Progenitor cell of endocrine pancreas (in vitro differentiated cells): ENCODE results near the gene VRTN. TPM values are rescaled to one million over a fixed set of nuclear protein-coding genes. Genes with fewer than 3 reads are reported as not detected.

ENCODE experiments used
- DNase-seq: peaks from one replicate; pipeline ENCODE4 v3.0.0; 2021; ENCODE audit warnings: low spot score; ENCODE audit not compliant: unreplicated experiment
- H3K27ac Mint-ChIP-seq: 2 replicates; pipeline ENCODE4 v1.8.0; 2021; ENCODE audit warnings: mild to moderate bottlenecking, moderate library complexity, mixed read lengths
- H3K27me3 Mint-ChIP-seq: 2 replicates; pipeline ENCODE4 v1.8.0; 2021; ENCODE audit warnings: mixed read lengths
- H3K36me3 Mint-ChIP-seq: 2 replicates; pipeline ENCODE4 v1.8.0; 2022; ENCODE audit warnings: mixed read lengths; ENCODE audit not compliant: insufficient read depth
- H3K4me1 Mint-ChIP-seq: 2 replicates; pipeline ENCODE4 v1.8.0; 2021; ENCODE audit warnings: low read depth, mixed read lengths
- H3K4me3 Mint-ChIP-seq: 2 replicates; pipeline ENCODE4 v1.8.0; 2021; ENCODE audit warnings: low read depth, mild to moderate bottlenecking, moderate library complexity, mixed read lengths
- H3K9me3 Mint-ChIP-seq: 2 replicates; pipeline ENCODE4 v1.8.0; 2021; ENCODE audit warnings: low read depth, mixed read lengths
- CTCF ChIP-seq: fragments of 200-600 bp; sonication (generic); IDR thresholded peaks from one replicate; pipeline ENCODE4 v1.5.0; 2021; ENCODE audit warnings: antibody characterized with exemption, mild to moderate bottlenecking; ENCODE audit not compliant: unreplicated experiment
- total RNA-seq: library from RNA; stranded (reverse); gene quantifications from 2 replicates; pipeline ENCODE4 v1.2.1, GENCODE V29; 2021

VRTN gene
- total RNA-seq, 1 donor from 2014 or later = 1.5 TPM

DNA sequence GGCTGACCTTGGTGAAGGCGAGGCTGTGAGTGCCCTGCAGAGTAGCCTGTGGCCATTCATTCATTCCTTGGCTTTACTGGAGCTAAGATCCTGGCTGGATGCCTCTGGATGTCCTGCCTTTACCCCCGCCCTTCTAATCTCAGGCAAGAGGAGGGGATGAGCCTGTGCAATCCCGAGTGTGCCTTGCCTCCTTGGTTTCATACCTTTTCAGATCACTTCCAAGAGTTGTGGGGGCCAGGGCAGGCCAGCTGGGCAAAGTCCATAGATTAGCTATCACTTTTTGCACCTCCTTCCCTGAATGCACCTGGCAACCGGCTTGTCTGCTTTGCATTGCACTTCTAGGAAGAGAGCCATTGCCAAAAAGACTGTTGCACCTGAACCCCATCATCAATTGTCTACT, 1.5 kb downstream of the VRTN start:
- Mint-ChIP-seq H3K4me3 (peak overlapping the region; percentile 54), H3K4me1 (peaks cover 26% of the 10 kb centered on the region), H3K9me3 (no peaks in the 10 kb centered on the region), H3K27me3 (no peaks in the 10 kb centered on the region), H3K27ac (peak overlapping the region; percentile 74), H3K36me3 (no peaks in the 10 kb centered on the region)
- TF ChIP-seq CTCF = no peak
- no peak for DNase-seq

DNA sequence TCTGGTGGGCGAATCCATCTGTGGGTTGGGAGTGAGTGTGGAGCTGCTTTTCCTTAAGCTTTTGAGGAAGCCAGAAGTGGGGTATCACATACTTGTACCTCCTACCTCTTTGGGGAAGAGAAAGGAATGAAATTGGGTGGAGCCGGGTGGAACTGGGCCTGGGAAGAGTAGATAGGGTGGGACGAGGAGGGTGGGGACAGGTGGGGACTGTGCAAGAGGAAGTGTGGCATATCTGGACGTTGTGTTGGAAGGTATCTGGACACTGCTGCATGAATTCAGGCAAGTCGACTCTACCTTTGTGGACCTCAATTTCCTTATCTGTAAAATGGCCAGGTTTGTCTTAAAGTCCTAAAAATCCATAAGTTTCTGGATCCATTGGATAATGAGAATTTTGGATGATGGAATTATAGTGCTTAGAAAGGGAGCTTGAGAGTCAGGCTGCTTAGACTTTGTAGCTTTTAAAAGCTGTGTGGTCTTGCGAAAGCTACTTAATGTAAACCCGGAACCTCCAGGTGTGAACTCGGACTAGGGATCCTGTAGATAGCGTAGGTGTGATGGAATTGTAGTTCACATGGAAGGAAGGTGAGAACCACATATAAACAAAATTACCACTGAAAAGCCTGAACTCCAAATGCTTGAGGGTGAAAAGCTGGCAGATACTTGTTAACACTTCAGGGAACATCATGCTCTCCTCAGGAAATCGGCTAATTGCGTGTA, 2.1 kb downstream of the VRTN start:
- DNase-seq = no peak
- Mint-ChIP-seq H3K4me3 (peak overlapping the region; percentile 54), H3K4me1 (peaks cover 26% of the 10 kb centered on the region), H3K27ac (peak overlapping the region; percentile 74), H3K27me3 (no peaks in the 10 kb centered on the region), H3K36me3 (no peaks in the 10 kb centered on the region), H3K9me3 (no peaks in the 10 kb centered on the region)
- TF ChIP-seq CTCF = no peak

DNA sequence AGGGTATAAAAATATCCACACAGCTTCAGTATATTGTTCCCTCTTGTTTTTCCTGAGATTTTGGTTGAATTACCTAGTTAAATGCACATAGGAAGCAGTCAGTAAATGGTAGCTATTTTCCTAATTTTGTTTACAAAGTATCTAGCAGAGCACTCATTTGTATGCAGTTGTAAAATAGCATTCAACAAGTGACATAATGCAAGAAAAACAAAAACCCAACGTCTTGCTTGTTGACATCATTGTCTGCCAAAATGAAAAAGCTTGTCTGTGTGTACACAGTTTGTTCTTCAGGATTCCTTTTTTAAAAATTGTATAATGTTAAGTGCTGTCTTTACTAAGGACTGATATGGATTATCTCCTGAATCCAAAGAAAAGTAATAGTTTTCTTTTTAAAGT, 2.7 kb downstream of the VRTN start:
- no peak for TF ChIP-seq CTCF
- Mint-ChIP-seq H3K27ac (no peak overlapping the region), H3K4me3 (no peak overlapping the region), H3K9me3 (no peaks in the 10 kb centered on the region), H3K36me3 (no peaks in the 10 kb centered on the region), H3K4me1 (peaks cover 26% of the 10 kb centered on the region), H3K27me3 (no peaks in the 10 kb centered on the region)
- DNase-seq = no peak

DNA sequence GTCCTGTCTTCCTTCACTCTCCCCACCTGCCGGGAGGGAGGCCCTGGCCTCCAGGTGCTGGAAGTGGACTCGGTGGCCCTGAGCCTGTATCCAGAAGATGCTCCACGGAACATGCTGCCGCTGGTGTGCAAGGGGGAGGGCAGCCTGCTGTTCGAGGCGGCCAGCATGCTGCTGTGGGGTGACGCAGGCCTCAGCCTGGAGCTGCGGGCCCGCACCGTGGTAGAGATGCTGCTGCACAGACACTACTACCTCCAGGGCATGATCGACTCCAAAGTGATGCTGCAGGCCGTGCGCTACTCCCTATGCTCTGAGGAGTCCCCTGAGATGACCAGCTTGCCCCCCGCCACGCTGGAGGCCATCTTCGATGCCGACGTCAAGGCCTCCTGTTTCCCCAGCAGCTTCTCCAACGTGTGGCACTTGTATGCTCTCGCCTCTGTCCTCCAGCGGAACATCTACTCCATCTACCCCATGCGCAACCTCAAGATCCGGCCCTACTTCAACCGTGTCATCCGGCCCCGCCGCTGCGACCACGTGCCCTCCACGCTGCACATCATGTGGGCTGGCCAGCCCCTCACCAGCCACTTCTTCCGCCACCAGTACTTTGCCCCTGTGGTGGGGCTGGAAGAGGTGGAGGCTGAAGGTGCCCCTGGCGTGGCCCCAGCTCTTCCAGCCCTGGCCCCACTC, 8.8 kb downstream of the VRTN start:
- H3K36me3 Mint-ChIP-seq = no peaks in the 10 kb centered on the region
- no peak overlapping the region for H3K4me3 Mint-ChIP-seq
- H3K27ac Mint-ChIP-seq = no peak overlapping the region
- H3K27me3 Mint-ChIP-seq = no peaks in the 10 kb centered on the region
- no peaks in the 10 kb centered on the region for H3K9me3 Mint-ChIP-seq
- H3K4me1 Mint-ChIP-seq = peaks cover 2% of the 10 kb centered on the region
- DNase-seq = no peak
- no peak for TF ChIP-seq CTCF

GRCh38 chr14:74357585-74357984, 9.3 kb downstream of the VRTN start:
- no peak for TF ChIP-seq CTCF
- DNase-seq = no peak
- Mint-ChIP-seq H3K4me1 (peaks cover 2% of the 10 kb centered on the region), H3K27me3 (no peaks in the 10 kb centered on the region), H3K36me3 (no peaks in the 10 kb centered on the region), H3K27ac (no peak overlapping the region), H3K4me3 (no peak overlapping the region), H3K9me3 (no peaks in the 10 kb centered on the region)
